Stimulated activated CD4-positive, alpha-beta T cell treated with anti-CD3 and anti-CD28 coated beads, Interleukin-15, amount 100 ng/mL, for 24 hours (primary cell): Measurements from ENCODE around the gene CEP85.

Source experiments
- DNase-seq: peaks from one replicate; pipeline ENCODE4 v3.0.0-alpha.2; 2020

The CEP85 gene

DNA sequence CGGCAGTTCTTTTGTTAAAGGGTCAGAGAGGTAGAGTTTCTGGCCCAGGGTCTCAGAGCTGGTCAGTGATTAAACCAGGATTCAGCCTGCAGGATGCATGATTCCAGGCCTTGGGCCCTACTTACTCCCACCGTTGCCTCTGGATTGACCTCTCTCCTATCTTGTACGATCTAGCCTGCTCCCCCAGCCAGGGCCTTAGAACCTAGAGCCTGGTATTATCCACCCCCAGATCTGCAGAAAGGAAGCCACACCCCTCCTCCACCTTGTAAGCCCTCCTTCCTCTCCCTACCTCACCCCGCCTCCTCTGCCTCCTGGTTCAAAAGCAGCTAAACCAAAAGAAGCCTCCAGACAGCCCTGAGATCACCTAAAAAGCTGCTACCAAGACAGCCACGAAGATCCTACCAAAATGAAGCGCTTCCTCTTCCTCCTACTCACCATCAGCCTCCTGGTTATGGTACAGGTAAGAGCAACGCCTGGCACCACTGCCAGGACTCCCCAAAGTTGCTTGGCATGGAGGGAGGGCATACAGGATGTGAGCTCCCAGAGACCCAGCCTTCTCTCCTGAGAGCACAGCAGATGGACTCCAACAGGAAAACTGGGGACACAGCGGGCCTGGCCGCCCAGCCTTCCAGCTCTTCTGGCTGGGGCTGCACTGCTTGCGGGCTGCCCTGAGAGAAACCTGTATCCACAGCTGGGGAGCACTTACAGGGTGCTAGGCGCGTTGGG is 83.8 kb downstream of the CEP85 start, which contains the start of gene CD52:
TSS of gene CD52 (plus strand) at position 347 of the 726 bp plus-strand sequence. CDS start at position 407, 60 bp downstream.
- DNase-seq, result peak; percentile 81

DNA sequence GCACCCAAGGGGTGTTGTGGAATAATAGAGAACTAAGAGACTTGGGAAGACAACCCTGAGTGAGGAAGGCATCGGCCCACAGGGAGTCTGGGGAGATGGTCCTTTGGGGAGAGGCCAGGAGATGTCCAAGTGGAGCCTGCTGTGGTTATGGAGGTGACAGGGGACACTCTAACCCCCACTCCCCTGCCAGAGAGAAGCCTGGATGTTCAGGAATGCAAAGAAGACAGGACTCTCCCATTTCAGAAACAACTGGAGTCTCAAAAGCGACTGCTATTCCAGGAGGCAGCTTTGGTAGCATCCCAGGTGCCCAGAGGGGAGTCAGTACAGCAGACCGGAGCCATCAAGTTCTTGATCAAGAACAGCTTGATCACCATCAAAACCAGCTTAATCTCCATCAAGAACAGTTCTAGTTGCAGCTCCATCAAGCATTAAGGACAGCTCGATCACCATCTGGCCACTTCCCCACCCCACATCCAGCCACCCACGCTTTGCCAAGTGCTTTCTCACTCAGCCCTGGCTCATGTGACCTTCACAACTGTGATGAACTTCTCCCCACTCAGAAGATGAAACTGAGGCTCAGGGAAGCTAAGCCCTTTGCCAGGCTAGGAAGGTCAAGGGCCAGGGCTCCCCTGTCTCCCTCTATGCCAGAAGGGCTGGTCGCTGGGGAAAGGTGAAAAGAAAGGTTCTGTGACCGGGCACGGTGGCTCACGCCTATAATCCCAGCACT is 84.5 kb downstream of the CEP85 start:
- DNase-seq, result peak; percentile 75

DNA sequence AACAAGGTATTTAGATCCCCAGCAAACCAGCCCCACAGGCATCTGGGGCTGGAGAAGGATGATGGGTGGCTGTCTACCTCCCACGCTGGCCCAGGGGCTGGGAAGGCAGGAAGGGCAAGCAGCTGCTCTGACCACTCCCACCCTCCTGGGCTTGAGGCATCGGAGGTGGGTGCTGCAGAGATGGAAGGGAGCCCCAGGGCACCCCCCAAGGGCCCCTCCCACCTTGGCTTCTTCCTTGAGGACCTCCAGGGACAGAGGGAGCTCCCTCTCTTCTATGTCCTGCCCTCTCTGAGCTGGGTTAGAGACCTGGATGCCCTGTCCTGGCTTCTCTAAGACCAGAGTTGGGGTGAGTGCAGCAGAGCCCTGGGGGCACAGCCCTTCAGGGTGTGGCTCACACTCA is 86.9 kb downstream of the CEP85 start:
- DNase-seq, result peak; percentile 15

DNA sequence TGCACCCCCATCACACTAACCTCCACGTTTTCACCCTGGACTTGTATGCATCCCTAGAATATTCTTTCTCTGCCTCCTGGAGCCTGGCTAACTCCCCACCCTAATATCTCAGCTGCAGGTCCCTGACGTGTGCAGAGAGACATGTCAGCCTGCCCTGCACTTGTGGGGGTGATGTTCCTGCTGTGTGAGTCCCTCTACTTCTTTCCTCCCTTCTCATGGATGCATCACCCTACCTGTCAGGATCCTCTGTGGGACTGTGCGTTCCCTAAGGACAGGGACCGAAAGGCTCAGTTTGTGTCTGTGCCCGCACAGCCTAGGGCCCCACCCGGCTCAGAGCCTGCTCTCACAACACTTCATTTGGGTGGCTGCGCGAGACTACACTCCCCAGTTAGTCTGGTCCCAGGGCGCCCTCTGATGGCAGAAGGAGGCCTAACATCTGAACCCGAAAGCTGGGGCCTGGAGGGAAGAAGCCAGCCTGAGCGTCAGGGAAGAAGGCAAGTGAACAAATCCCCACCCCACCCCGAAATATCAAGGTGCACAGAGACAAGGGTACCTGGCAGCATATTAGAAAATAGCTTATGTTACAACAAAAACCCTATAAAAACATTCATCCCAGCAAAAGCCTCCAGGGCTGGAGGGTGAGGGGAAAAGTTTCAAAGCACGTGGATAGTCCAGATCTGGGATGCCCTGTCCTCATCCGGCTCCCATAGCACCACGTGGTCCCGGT is 87.5 kb downstream of the CEP85 start:
- DNase-seq, result peak; percentile 97

DNA sequence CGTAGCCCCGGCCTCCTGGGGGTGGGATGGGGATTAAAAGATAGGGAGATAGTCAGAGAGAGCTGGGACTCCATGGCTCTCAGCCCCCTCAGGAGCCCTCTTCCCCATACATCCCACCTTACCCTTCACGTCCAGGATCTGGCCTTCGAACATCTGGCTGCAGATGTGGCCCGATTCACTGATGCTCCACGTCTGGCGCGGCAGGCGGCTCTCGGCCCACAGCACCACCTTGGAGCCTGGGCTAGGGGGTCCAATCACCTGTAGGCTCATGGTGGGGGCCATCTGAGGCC is 88.0 kb downstream of the CEP85 start:
- no peak for DNase-seq

DNA sequence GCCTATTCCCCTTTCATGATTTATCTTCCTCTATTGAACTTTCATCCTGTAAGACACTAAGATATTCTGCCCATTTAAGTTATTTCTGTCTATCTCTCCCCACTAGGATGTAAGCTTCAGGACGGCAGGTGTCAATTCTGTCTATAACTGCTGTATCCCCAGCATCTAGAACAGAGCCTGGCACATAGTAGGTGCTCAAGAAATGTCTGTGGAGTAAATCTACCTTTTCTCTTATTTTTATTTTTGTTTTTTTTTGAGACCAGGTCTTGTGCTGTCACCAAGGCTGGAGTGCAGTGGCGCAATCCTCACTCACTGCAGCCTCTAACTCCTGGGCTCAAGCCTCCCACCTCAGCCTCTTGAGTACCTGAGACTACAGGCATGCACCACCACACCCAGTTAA is 89.4 kb downstream of the CEP85 start:
- no peak for DNase-seq

DNA sequence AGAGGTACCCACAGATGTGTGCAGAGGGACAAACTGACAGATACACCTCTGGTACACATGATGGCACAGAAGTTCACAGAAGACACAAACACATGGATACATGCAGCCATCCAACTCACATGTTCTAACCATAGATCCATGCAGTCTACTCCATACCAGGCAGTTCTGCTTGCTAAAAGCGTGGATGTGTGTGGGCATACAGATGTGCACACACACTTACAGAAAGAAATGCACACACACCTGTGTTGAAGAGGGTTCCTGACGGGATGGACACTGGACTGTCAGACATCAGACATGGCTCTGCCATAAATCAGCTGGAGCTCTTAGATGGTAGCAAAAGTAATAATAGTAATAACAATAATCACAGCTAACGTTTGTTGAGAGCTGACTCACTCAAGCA is 90.5 kb downstream of the CEP85 start:
- no peak for DNase-seq

DNA sequence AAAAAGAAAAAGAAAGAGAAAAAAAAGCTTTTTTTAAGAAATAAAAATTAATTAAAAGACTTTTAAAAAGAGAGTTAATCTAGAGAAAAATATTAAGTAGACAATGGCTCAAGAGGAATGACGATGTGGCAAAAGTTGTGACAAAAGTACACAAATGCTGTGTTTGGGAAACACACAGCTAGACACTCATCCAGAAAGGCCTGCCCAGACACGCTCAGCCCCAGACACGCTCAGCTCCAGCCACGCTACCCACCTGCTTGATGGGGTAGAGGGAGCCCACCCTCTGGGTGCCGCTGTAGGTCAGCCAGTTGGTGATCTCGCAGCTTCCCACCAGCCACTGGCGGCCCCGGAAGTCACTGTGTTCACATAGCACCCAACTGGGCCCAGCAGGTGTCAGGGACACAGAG is 94.0 kb downstream of the CEP85 start:
- DNase-seq, result no peak
